ENCODE results near the gene CCDC121. TPM values are rescaled to one million over a fixed set of nuclear protein-coding genes. Genes with fewer than 3 reads are reported as not detected.

Gene CCDC121
- total RNA-seq, 1 experiment from 2014 or later, result 4.6 TPM

DNA sequence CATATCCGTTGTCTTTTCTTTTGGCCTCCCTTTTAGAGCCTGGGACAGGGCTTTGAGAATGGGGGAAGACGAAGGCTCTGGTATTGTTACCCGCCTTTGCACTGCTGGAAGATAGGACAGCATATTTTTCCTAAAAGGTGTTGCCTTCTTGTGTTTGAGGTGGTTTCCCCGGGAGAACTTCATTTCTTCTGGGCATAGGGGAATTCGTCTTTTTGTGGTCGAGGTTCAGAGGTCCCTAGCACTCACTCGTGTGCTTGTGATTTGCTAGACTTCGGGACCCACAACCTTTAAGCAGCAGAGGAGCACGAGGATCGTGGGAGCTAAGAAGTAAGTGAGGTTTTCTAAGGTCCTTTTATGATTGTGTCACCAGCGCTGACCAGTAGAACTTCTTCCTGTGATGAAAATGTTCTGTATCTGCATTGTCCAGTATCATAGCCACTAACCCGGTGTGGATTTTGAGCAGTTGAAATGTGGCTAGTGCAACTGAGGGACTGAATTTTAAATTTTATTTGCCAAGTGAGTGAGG is 45.4 kb downstream of the CCDC121 start:
- no peak for DNase-seq (ENCODE audit: extremely low read depth, low read depth)

DNA sequence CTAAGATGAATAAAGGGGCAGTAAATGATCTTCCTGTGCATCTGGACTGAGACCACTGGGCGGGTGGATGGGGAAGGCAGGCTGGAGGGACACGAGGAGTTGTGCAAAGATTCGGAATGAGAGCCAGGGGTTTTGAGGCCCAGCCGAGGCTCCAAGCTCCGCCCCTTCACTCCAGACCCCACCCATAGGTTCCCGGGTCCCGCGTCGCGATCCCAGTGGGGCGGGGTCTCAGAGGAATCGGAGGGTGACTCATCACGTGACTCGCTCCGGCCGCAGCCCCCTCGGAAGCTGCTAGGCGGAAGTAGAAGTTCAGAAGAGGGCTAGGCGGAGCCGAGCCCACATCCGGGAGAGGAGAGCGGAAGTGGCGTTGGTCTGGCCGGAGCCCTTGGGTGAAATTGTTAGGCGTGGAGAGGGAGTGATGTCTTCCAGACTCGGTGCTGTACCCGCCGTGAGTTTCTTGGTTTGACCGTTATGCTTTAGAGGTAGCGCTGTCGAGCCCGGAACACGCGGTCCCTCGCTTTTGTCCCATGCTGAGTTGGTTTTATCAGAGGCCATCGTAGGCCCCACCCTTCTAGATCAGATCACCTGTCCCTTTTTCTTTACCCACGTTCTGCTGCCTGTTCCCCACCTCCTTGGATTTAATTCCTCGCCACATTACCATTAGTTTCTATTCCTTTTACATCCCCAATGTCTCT is 46.0 kb downstream of the CCDC121 start, which contains the start of gene ZNF512:
Gene ZNF512, plus strand, starts transcription at position 348 of the 695 bp plus-strand sequence. Its CDS starts 71 bp downstream, at position 419.
- peak; percentile 89 for DNase-seq (ENCODE audit: extremely low read depth, low read depth)

DNA sequence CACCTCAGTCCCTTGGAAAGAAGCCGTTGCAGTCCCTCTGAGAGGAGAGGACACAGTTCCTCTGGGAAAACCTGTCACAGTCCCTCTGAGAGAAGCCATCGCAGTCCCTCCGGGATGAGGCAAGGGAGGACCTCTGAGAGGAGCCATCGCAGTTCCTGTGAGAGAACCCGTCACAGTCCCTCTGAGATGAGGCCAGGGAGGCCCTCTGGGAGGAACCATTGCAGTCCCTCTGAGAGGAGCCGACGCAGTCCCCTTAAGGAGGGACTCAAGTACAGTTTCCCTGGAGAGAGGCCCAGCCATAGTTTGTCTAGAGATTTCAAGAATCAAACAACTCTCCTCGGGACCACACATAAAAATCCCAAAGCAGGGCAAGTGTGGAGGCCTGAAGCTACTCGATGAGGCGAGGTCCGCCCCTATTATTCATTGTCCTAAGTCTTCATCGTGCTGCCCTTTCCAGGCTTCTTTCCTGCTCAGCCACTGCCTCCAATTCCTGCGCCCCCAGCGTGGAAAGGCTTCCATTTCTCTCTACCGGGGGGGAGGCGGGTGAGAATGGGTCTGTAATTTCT is 46.6 kb downstream of the CCDC121 start:
- DNase-seq (ENCODE audit: extremely low read depth, low read depth), result no peak

GRCh38 chr2:27581417-27582128 is 47.2 kb downstream of the CCDC121 start:
- no peak for DNase-seq (ENCODE audit: extremely low read depth, low read depth)

Small RNAs within 50 kb of the gene (small RNA-seq; reads per million reads assigned to genes)
- gene RF00340, result 0 reads per million in 2 experiments

Other genes with a start within 250 kb of the CCDC121 start
- 7.0 and 7.3 TPM in 2 replicates for gene ZNF513, start 248.3 kb downstream of the CCDC121 start, total RNA-seq (2014; rRNA removed; shearing (Covaris generic))
- 108 and 112 TPM in 2 replicates for gene PPM1G, start 219.4 kb downstream of the CCDC121 start, total RNA-seq (2014; rRNA removed; shearing (Covaris generic))
- gene NRBP1, start 200.4 kb downstream of the CCDC121 start, total RNA-seq (2014; rRNA removed; shearing (Covaris generic)), result 78.0 and 79.3 TPM in 2 replicates
- 0.69 and 1.0 TPM in 2 replicates for gene KRTCAP3, start 186.6 kb downstream of the CCDC121 start, total RNA-seq (2014; rRNA removed; shearing (Covaris generic))
- 13.9 and 20.2 TPM in 2 replicates for gene IFT172, start 139.3 kb downstream of the CCDC121 start, total RNA-seq (2014; rRNA removed; shearing (Covaris generic))
- gene FNDC4, start 133.8 kb downstream of the CCDC121 start, total RNA-seq (2014; rRNA removed; shearing (Covaris generic)), result not detected in 2 replicates
- not detected in 2 replicates for gene GCKR, start 132.2 kb downstream of the CCDC121 start, total RNA-seq (2014; rRNA removed; shearing (Covaris generic))
- gene ZNF512, start 46.0 kb downstream of the CCDC121 start, total RNA-seq (2014; rRNA removed; shearing (Covaris generic)), result 12.4 and 15.8 TPM in 2 replicates
- 35.0 and 39.5 TPM in 2 replicates for gene GPN1, start within 50 bp of the CCDC121 start, total RNA-seq (2014; rRNA removed; shearing (Covaris generic))
- 39.6 and 42.2 TPM in 2 replicates for gene SUPT7L, start 34.6 kb upstream of the CCDC121 start, total RNA-seq (2014; rRNA removed; shearing (Covaris generic))
- gene SLC4A1AP, start 34.9 kb upstream of the CCDC121 start, total RNA-seq (2014; rRNA removed; shearing (Covaris generic)), result 37.4 and 42.4 TPM in 2 replicates
- gene MRPL33, start 142.7 kb upstream of the CCDC121 start, total RNA-seq (2014; rRNA removed; shearing (Covaris generic)), result 248 and 320 TPM in 2 replicates

All from NCI-H460 (cell line).